ENCODE data around the gene VSTM2L. TPM values are rescaled to one million over a fixed set of nuclear protein-coding genes. Genes with fewer than 3 reads are reported as not detected.
A peak's percentile ranks its signal among the peaks of the same experiment; 100 is the strongest.

VSTM2L gene
- total RNA-seq, 2 experiments from 2014 or later: not detected

- Mint-ChIP-seq H3K4me1 (peaks cover 14% of the 10 kb centered on the region), H3K36me3 (ENCODE audit: low read depth) (peaks cover 7% of the 10 kb centered on the region), H3K27ac (no peak overlapping the region), H3K9me3 (no peaks in the 10 kb centered on the region), H3K27me3 (no peaks in the 10 kb centered on the region), H3K4me3 (no peak overlapping the region)
- DNase-seq: no peak
- ChIA-PET CTCF (interaction anchor here (0.6 kb wide), 1 partner anchor 11 kb away, joined by 3 read pairs; no protein-coding TSS in a partner anchor), POLR2A (no interaction called here)
These were observed 77.9 kb downstream of the VSTM2L start for GRCh38 chr20:37980876-37981275.

- Mint-ChIP-seq H3K27ac (no peak overlapping the region), H3K27me3 (no peaks in the 10 kb centered on the region), H3K4me3 (no peak overlapping the region), H3K36me3 (ENCODE audit: low read depth) (peaks cover 6% of the 10 kb centered on the region), H3K4me1 (peaks cover 11% of the 10 kb centered on the region), H3K9me3 (no peaks in the 10 kb centered on the region)
- CTCF ChIA-PET: no interaction called here
- POLR2A ChIA-PET: no interaction called here
- DNase-seq: no peak
These were observed 78.6 kb downstream of the VSTM2L start for GRCh38 chr20:37981568-37981967.

GRCh38 chr20:37983286-37983685 lies 80.4 kb downstream of the VSTM2L start:
- ChIA-PET CTCF (interaction anchor here (0.8 kb wide), 1 partner anchor 65 kb away, joined by 3 read pairs; no protein-coding TSS in a partner anchor), POLR2A (no interaction called here)
- Mint-ChIP-seq H3K36me3 (ENCODE audit: low read depth) (peaks cover 6% of the 10 kb centered on the region), H3K4me3 (no peak overlapping the region), H3K27me3 (no peaks in the 10 kb centered on the region), H3K27ac (no peak overlapping the region), H3K9me3 (no peaks in the 10 kb centered on the region), H3K4me1 (no peaks in the 10 kb centered on the region)
- DNase-seq: no peak

- no peaks in the 10 kb centered on the region for H3K9me3 Mint-ChIP-seq
- no peak overlapping the region for H3K4me3 Mint-ChIP-seq
- POLR2A ChIA-PET: no interaction called here
- CTCF ChIA-PET: no interaction called here
- no peaks in the 10 kb centered on the region for H3K4me1 Mint-ChIP-seq
- DNase-seq: no peak
- H3K36me3 Mint-ChIP-seq (ENCODE audit: low read depth): peaks cover 12% of the 10 kb centered on the region
- H3K27ac Mint-ChIP-seq: no peak overlapping the region
- no peaks in the 10 kb centered on the region for H3K27me3 Mint-ChIP-seq
These were observed 81.3 kb downstream of the VSTM2L start for GRCh38 chr20:37984018-37984785.

- Mint-ChIP-seq H3K36me3 (ENCODE audit: low read depth) (peaks cover 18% of the 10 kb centered on the region), H3K27ac (no peak overlapping the region), H3K4me1 (peaks cover 20% of the 10 kb centered on the region), H3K4me3 (no peak overlapping the region), H3K27me3 (no peaks in the 10 kb centered on the region), H3K9me3 (no peaks in the 10 kb centered on the region)
- ChIA-PET POLR2A (no interaction called here), CTCF (interaction anchor here (1.1 kb wide), 1 partner anchor 235 kb away, joined by 3 read pairs; no protein-coding TSS in a partner anchor)
- DNase-seq: no peak
These were observed 83.3 kb downstream of the VSTM2L start for GRCh38 chr20:37986044-37986858.

GRCh38 chr20:37986873-37987601 lies 84.1 kb downstream of the VSTM2L start:
- Mint-ChIP-seq H3K4me1 (peaks cover 26% of the 10 kb centered on the region), H3K36me3 (ENCODE audit: low read depth) (peaks cover 24% of the 10 kb centered on the region), H3K27ac (no peak overlapping the region), H3K4me3 (no peak overlapping the region), H3K27me3 (no peaks in the 10 kb centered on the region), H3K9me3 (no peaks in the 10 kb centered on the region)
- ChIA-PET CTCF (interaction anchor here (1.1 kb wide), 1 partner anchor 234 kb away, joined by 3 read pairs; no protein-coding TSS in a partner anchor), POLR2A (no interaction called here)
- no peak for DNase-seq

- CTCF ChIA-PET: interaction anchor here (0.7 to 1.1 kb wide), 2 partner anchors 90 to 233 kb away, joined by 3 read pairs; no protein-coding TSS in a partner anchor
These were observed 84.8 kb downstream of the VSTM2L start for GRCh38 chr20:37987602-37988290.

GRCh38 chr20:37988306-37988954 lies 85.5 kb downstream of the VSTM2L start:
- peaks cover 20% of the 10 kb centered on the region for H3K36me3 Mint-ChIP-seq (ENCODE audit: low read depth)
- no peaks in the 10 kb centered on the region for H3K27me3 Mint-ChIP-seq
- H3K9me3 Mint-ChIP-seq: no peaks in the 10 kb centered on the region
- POLR2A ChIA-PET: no interaction called here
- CTCF ChIA-PET: interaction anchor here (0.7 kb wide), 1 partner anchor 89 kb away, joined by 3 read pairs; no protein-coding TSS in a partner anchor
- no peak overlapping the region for H3K27ac Mint-ChIP-seq
- H3K4me3 Mint-ChIP-seq: no peak overlapping the region
- DNase-seq: no peak
- peaks cover 26% of the 10 kb centered on the region for H3K4me1 Mint-ChIP-seq

More at GRCh38 chr20:37987602-37988290, 84.8 kb downstream of the VSTM2L start:
- Mint-ChIP-seq H3K4me1 (peaks cover 26% of the 10 kb centered on the region), H3K4me3 (no peak overlapping the region), H3K9me3 (no peaks in the 10 kb centered on the region), H3K27ac (no peak overlapping the region), H3K27me3 (no peaks in the 10 kb centered on the region), H3K36me3 (ENCODE audit: low read depth) (peaks cover 22% of the 10 kb centered on the region)
- no peak for DNase-seq
- POLR2A ChIA-PET: no interaction called here

GRCh38 chr20:37989601-37990295 lies 86.8 kb downstream of the VSTM2L start:
- Mint-ChIP-seq H3K4me3 (no peak overlapping the region), H3K27ac (peak overlapping the region; percentile 84), H3K27me3 (no peaks in the 10 kb centered on the region), H3K4me1 (peaks cover 26% of the 10 kb centered on the region), H3K36me3 (ENCODE audit: low read depth) (peaks cover 28% of the 10 kb centered on the region), H3K9me3 (no peaks in the 10 kb centered on the region)
- DNase-seq: no peak
- CTCF ChIA-PET: no interaction called here
- POLR2A ChIA-PET: no interaction called here

- ChIA-PET CTCF (interaction anchor here (1.3 kb wide), 1 partner anchor 10 kb away, joined by 3 read pairs; no protein-coding TSS in a partner anchor), POLR2A (no interaction called here)
- no peaks in the 10 kb centered on the region for H3K9me3 Mint-ChIP-seq
- H3K4me1 Mint-ChIP-seq: peaks cover 26% of the 10 kb centered on the region
- peak; percentile 72 for DNase-seq
- H3K4me3 Mint-ChIP-seq: no peak overlapping the region
- peaks cover 34% of the 10 kb centered on the region for H3K36me3 Mint-ChIP-seq (ENCODE audit: low read depth)
- no peaks in the 10 kb centered on the region for H3K27me3 Mint-ChIP-seq
- H3K27ac Mint-ChIP-seq: peak overlapping the region; percentile 84
These were observed 87.7 kb downstream of the VSTM2L start for GRCh38 chr20:37990571-37991151.

GRCh38 chr20:37991157-37991866 lies 88.4 kb downstream of the VSTM2L start:
- H3K9me3 Mint-ChIP-seq: no peaks in the 10 kb centered on the region
- CTCF ChIA-PET: interaction anchor here (0.6 to 1.3 kb wide), 4 partner anchors 9 to 347 kb away, joined by 3 to 5 read pairs (median 3); no protein-coding TSS in a partner anchor
- no peak overlapping the region for H3K4me3 Mint-ChIP-seq
- no peaks in the 10 kb centered on the region for H3K27me3 Mint-ChIP-seq
- no peak for DNase-seq
- H3K27ac Mint-ChIP-seq: peak overlapping the region; percentile 84
- peaks cover 26% of the 10 kb centered on the region for H3K4me1 Mint-ChIP-seq
- POLR2A ChIA-PET: no interaction called here
- peaks cover 34% of the 10 kb centered on the region for H3K36me3 Mint-ChIP-seq (ENCODE audit: low read depth)

Data from activated CD4-positive, alpha-beta T cell treated with anti-CD3 and anti-CD28 coated beads, Interleukin-2, amount 10 ng/mL, durations not matched to agents 7 days and 5 days (primary cell).